ENCODE measurements around the gene MBNL1.
A peak's percentile ranks its signal among the peaks of the same experiment; 100 is the strongest.

The MBNL1 gene

DNA sequence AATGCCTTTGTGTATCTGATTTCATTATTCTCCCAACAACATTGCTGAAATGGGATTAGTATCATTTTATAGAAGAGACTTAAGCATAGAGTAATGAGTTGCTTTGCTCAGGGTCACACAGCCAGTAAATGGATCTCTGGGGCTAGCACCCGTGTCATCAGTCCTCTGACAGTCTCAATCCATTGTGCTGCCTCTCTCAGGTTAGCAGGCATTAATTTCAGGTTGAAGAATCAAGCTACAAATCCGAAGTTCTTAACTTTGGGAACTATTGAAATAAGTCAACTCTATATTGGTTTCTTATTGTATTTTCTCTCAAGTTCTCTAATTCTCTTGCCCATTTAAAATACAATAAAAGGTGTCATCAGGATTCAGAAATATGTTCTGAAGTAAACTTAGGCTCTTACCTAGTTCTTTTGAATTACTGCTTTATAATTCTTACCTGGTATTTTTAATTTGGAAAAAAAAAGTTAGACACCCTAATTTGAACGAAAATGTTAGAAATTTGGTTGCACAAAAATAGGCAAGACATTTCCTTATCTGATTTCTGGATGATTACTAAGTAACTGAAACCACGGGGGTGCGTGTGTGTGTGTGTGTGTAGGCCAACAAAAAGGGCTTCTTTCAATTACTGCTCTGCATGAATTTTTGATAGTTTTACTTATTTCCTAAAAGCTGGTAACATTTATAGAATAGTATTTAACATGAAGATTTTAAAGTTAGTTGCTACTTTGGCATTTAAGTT, 189.8 kb downstream of the MBNL1 start:
- DNase-seq (ENCODE audit: extremely low read depth, low read depth): no peak
- TF ChIP-seq, protein P1, sequence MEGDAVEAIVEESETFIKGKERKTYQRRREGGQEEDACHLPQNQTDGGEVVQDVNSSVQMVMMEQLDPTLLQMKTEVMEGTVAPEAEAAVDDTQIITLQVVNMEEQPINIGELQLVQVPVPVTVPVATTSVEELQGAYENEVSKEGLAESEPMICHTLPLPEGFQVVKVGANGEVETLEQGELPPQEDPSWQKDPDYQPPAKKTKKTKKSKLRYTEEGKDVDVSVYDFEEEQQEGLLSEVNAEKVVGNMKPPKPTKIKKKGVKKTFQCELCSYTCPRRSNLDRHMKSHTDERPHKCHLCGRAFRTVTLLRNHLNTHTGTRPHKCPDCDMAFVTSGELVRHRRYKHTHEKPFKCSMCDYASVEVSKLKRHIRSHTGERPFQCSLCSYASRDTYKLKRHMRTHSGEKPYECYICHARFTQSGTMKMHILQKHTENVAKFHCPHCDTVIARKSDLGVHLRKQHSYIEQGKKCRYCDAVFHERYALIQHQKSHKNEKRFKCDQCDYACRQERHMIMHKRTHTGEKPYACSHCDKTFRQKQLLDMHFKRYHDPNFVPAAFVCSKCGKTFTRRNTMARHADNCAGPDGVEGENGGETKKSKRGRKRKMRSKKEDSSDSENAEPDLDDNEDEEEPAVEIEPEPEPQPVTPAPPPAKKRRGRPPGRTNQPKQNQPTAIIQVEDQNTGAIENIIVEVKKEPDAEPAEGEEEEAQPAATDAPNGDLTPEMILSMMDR (IDR thresholded peaks at IDR 0.05; ENCODE audit: low read depth, low read length): no peak

DNA sequence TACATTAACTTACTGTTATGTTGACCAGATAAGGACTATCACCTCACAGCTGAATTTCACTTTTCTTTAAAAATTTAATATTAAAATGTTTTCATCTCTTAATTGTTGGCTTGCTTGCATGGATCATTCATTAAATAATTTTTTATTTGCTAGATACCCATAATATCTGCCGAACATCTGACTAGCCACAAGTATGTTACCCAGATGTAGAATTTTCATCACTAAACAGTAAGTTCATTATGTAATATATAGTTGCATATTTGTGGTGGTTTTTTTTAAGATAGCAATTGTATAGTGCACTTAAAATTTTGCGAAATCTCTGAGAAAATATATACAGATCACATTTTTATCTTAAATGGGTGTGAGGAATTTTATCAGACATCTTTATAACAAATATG, 190.4 kb downstream of the MBNL1 start:
- TF ChIP-seq, protein P1 (IDR thresholded peaks at IDR 0.05; ENCODE audit: low read depth, low read length): no peak

GRCh38 chr3:152459572-152459971, 190.8 kb downstream of the MBNL1 start:
- no peak for DNase-seq (ENCODE audit: extremely low read depth, low read depth)
- TF ChIP-seq, protein P1 (IDR thresholded peaks at IDR 0.05; ENCODE audit: low read depth, low read length): no peak

More for the DNA sequence above, 190.4 kb downstream of the MBNL1 start:
- DNase-seq (ENCODE audit: extremely low read depth, low read depth): no peak

GRCh38 chr3:152460936-152461335, 192.2 kb downstream of the MBNL1 start:
- DNase-seq (ENCODE audit: extremely low read depth, low read depth): no peak
- TF ChIP-seq, protein P1 (IDR thresholded peaks at IDR 0.05; ENCODE audit: low read depth, low read length): no peak

- DNase-seq (ENCODE audit: extremely low read depth, low read depth): no peak
Measured at GRCh38 chr3:152461460-152461859, 192.7 kb downstream of the MBNL1 start.

DNA sequence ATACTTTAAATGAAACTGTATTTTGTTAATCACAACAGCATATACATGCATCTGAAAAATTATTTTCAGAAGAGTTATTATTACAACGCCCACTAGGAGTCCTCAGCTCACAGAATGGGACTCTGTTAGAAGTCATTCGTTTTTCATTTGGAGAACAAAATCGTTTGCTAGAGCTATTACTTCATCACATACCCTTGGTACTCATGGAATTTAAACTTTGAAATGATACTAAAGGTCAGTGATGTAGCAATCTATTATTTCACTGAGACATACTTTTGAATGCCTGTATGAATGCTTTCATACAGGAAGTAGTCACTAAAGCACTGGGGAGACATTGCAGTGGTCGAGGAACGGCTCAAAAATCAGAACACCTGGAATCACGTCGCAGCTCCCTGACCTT, 198.1 kb downstream of the MBNL1 start:
- TF ChIP-seq, protein P1 (IDR thresholded peaks at IDR 0.05; ENCODE audit: low read depth, low read length): peak; percentile 54
- no peak for DNase-seq (ENCODE audit: extremely low read depth, low read depth)

More at GRCh38 chr3:152461460-152461859, 192.7 kb downstream of the MBNL1 start:
- TF ChIP-seq, protein P1 (IDR thresholded peaks at IDR 0.05; ENCODE audit: low read depth, low read length): no peak

DNA sequence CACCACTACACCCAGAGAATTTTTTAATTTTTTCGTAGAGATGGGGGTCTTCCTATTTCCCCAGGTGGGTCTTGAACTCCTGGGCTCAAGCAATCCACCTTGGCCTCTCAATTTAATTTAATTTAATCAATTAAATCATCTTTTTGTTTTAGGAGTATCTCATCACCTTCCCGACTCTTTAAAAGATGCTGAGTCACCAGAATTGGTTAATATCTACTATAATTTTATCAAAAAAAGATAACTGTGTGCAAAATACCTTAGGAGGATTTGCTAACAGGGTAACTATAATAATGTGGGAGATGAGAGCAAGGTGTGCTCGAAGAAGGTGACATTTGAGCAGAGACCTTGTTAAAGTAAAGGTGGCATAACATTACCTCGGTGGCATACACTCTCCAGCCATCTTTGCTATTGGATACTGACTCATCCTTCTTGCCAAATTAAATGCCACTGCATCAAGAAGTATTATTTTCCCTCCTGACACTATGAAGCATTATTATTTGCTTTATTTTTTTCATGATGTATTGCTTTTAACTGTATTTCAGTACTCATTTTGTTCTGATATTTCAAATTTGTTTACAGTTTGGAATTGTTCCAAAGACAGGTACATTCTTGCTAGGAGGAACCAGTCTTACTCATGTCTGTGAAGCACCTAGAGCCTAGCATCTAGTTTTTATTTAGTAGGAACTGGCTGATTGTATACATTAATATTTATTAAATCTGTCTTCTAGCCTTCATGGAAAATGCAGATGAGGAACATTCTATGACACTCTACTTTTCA, 200.7 kb downstream of the MBNL1 start:
- DNase-seq (ENCODE audit: extremely low read depth, low read depth): no peak

More for the DNA sequence above, 200.7 kb downstream of the MBNL1 start:
- TF ChIP-seq, protein P1 (IDR thresholded peaks at IDR 0.05; ENCODE audit: low read depth, low read length): no peak

Measured in AG09319 (cell line).